Measurements from ENCODE around the gene NCF4. TPM values are rescaled to one million over a fixed set of nuclear protein-coding genes. Genes with fewer than 3 reads are reported as not detected.

Gene NCF4
- total RNA-seq, 1 donor, result not detected

DNA sequence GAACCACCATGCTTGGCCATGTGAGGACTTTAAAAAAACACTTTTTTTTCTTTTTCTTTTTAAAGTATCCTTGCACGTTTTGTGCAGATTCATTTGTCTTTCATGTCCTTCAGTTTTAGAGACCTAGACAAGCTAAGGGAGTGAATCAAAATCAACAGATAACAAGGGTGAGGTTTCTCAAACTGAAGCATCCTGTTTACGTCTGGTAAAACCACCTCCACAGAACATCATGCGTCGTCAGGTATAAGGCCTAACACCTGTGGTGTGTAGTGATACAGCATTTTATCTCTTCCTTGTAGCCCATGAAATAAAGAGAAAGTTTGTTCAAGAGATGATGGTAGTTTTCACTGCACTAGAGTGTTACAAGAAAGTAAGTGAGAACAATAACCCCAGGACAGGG, 26.4 kb downstream of the NCF4 start:
- H3K4me3 ChIP-seq (ENCODE audit: low read depth, low read length), result no peak overlapping the region
- no peak for TF ChIP-seq CTCF (IDR thresholded peaks at IDR 0.05; ENCODE audit: insufficient read depth, low read depth, low read length)
- DNase-seq (ENCODE audit: low read depth), result no peak

DNA sequence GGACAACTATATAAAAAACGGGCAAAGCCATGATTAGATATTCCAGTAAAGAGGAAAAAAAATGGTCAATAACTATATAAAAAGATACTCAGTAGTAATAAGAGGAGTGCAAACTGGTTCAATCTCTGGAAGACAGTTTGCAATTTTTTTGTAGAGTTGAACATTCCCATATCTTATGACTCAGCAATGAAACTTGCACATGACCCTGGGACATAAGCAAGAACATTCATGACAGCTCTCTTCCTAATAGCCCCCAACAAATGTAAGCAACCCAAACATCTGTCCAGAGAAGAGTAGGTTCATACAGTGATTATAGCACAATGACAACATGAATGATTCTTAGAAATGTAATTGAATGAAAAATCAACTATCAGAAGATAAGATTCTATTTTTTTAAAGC, 30.8 kb downstream of the NCF4 start:
- TF ChIP-seq CTCF (IDR thresholded peaks at IDR 0.05; ENCODE audit: insufficient read depth, low read depth, low read length), result no peak
- no peak overlapping the region for H3K4me3 ChIP-seq (ENCODE audit: low read depth, low read length)
- peak; percentile 27 for DNase-seq (ENCODE audit: low read depth)

- no peak for TF ChIP-seq CTCF (IDR thresholded peaks at IDR 0.05; ENCODE audit: insufficient read depth, low read depth, low read length)
- DNase-seq (ENCODE audit: low read depth), result no peak
- H3K4me3 ChIP-seq (ENCODE audit: low read depth, low read length), result no peak overlapping the region
Measured at GRCh38 chr22:36892292-36892691, 31.5 kb downstream of the NCF4 start.

GRCh38 chr22:36893262-36893661, 32.5 kb downstream of the NCF4 start:
- H3K4me3 ChIP-seq (ENCODE audit: low read depth, low read length), result no peak overlapping the region
- no peak for DNase-seq (ENCODE audit: low read depth)
- no peak for TF ChIP-seq CTCF (IDR thresholded peaks at IDR 0.05; ENCODE audit: insufficient read depth, low read depth, low read length)

DNA sequence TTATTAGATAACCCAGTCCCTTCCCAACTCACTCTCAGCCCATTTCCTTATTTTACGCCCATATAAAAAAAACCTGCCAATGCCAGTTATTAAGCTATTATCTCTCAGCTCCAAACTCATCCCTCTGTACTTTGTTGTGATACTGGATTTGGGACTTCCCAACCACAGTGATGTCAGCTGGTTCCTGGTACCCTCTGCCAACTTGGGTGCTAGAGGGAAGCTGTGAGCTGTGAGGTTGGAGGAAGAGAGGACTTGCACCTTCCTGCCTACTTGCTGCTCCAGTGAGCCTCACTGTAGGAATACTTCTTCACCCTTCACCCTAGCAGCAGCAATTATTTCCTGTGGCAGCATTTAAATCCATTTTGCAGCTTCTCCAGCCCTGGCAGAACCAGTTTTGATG, 33.5 kb downstream of the NCF4 start:
- no peak for TF ChIP-seq CTCF (IDR thresholded peaks at IDR 0.05; ENCODE audit: insufficient read depth, low read depth, low read length)
- no peak overlapping the region for H3K4me3 ChIP-seq (ENCODE audit: low read depth, low read length)
- no peak for DNase-seq (ENCODE audit: low read depth)

GRCh38 chr22:36897611-36898010, 36.8 kb downstream of the NCF4 start:
- TF ChIP-seq CTCF (IDR thresholded peaks at IDR 0.05; ENCODE audit: insufficient read depth, low read depth, low read length), result no peak
- DNase-seq (ENCODE audit: low read depth), result no peak

DNA sequence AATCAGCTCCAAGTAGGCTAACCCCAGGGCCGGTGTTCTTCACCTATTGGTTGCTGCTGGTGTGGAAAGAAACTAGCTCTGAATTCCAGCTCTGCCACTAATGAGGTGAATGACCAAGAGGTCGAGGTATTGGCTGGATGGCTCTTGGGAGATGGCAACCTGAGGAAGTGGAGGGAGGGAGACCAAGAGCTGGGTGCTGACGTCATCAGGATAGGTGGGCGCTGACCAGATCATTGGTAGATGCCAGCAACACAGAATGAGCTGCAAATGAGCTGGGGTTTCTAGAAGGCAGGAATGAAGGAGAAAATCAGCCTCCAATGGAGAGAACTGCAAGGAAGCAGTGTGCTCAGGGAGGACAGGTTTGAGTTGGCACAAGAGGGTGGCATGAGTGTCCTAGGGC, 37.9 kb downstream of the NCF4 start:
- no peak overlapping the region for H3K4me3 ChIP-seq (ENCODE audit: low read depth, low read length)
- TF ChIP-seq CTCF (IDR thresholded peaks at IDR 0.05; ENCODE audit: insufficient read depth, low read depth, low read length), result no peak
- DNase-seq (ENCODE audit: low read depth), result no peak

More at GRCh38 chr22:36897611-36898010, 36.8 kb downstream of the NCF4 start:
- no peak overlapping the region for H3K4me3 ChIP-seq (ENCODE audit: low read depth, low read length)
